Immature natural killer cell (primary cell): ENCODE results near the gene SUSD1. TPM values are rescaled to one million over a fixed set of nuclear protein-coding genes. Genes with fewer than 3 reads are reported as not detected.
A peak's percentile ranks its signal among the peaks of the same experiment; 100 is the strongest.

Source experiments
- DNase-seq, 3 donors: peaks; one replicate each; pipeline ENCODE4 v3.0.0; 2022; ENCODE audit warnings: mixed read lengths in 1 of 3
- H3K27ac Mint-ChIP-seq, 6 donors: one replicate each; pipeline ENCODE4 v1.8.0; 2020; ENCODE audit warnings: mixed read lengths in 6 of 6, mild to moderate bottlenecking in 5 of 6, inconsistent platforms in 4 of 6, moderate library complexity in 3 of 6
- H3K27me3 Mint-ChIP-seq, 3 donors: one replicate each; pipeline ENCODE4 v1.8.0; 2020 to 2021; ENCODE audit warnings: low read depth in 3 of 3, mild to moderate bottlenecking in 3 of 3, mixed read lengths in 3 of 3, moderate library complexity in 3 of 3, inconsistent platforms in 1 of 3
- H3K36me3 Mint-ChIP-seq, 3 donors: one replicate each; pipeline ENCODE4 v1.8.0; 2020; ENCODE audit warnings: mixed read lengths in 3 of 3, inconsistent platforms in 2 of 3, mild to moderate bottlenecking in 2 of 3
- H3K4me1 Mint-ChIP-seq, 2 donors: one replicate each; pipeline ENCODE4 v1.8.0; 2020; ENCODE audit warnings: inconsistent platforms in 2 of 2, mild to moderate bottlenecking in 2 of 2, mixed read lengths in 2 of 2, moderate library complexity in 1 of 2
- H3K4me3 Mint-ChIP-seq, 5 donors: one replicate each; pipeline ENCODE4 v1.8.0; 2020; ENCODE audit warnings: mild to moderate bottlenecking in 5 of 5, mixed read lengths in 5 of 5, inconsistent platforms in 3 of 5, moderate library complexity in 3 of 5
- H3K9me3 Mint-ChIP-seq, 6 donors: one replicate each; pipeline ENCODE4 v1.8.0; 2020; ENCODE audit warnings: mild to moderate bottlenecking in 6 of 6, mixed read lengths in 6 of 6, inconsistent platforms in 4 of 6, moderate library complexity in 3 of 6
- polyA plus RNA-seq, 3 donors: library from polyadenylated mRNA; unstranded; fragments of 300-500 nt; fragmentation: Illumina TruSeq; gene quantifications; one replicate each; pipeline ENCODE4 v1.2.3, GENCODE V29; 2021

SUSD1 gene
- polyA plus RNA-seq, 3 donors from 2014 or later: 32.3 to 66.8 (median 42.4) TPM

GRCh38 chr9:112168197-112168596, 6.9 kb downstream of the SUSD1 start:
- H3K4me3 Mint-ChIP-seq: peak overlapping the region in 4 of 5 donors; percentile 21 to 63 (median 48)
- H3K36me3 Mint-ChIP-seq: peaks cover 6 to 18% (median 16%) of the 10 kb centered on the region in 3 donors
- DNase-seq: no peak
- H3K27ac Mint-ChIP-seq: peak overlapping the region; percentile 51 to 87 (median 62)
- peaks cover 79 to 80% of the 10 kb centered on the region in 2 donors for H3K4me1 Mint-ChIP-seq
- H3K27me3 Mint-ChIP-seq: peaks cover 0 to 4% (median 3%) of the 10 kb centered on the region in 3 donors
- H3K9me3 Mint-ChIP-seq: no peaks in the 10 kb centered on the region

DNA sequence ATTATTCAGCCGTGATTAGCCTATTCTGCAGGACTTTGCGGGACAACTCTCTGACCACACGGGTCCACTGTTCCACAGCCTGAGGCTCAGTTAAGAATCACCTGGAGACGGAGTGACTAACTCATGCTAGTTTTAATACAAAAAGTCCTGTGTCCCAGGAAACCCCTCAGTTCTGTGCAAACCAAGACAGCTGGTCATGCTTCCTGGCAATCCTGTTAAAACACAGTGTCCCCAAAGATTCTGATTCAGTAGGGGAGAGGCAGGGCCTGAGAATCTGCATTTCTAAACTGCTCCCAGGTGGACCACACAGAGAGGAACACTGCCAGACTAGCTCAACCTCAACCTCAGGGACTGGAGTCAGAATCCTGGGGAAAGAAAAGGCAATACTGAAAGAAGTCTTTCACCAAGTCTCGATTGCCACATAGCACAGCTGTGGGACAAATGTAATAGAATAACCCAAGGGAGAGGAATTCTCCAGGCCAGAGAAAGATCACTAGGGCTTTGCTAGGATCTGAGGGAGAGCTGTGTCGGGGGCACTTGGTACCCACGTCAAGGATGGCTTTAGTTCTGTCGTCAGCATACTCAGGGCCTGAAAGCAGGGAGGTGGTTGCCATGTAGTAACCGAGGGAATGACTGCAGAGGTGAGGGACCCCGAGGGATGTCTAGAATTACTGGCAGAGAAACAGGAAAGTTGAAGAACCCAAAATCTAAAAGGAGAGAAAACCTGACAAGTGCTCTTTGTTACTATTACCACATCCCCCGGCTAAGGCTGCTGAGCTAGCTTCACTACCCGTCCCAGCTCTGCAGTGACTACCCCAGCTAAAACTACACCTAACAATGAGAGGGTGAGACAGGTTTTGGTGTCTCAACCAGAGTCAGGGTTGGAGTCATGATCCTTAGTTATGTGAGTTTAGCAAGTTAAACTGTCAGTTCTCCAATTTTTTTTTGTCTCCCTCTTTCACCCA, 8.6 kb downstream of the SUSD1 start:
- Mint-ChIP-seq H3K4me3 (peak overlapping the region in 2 of 5 donors; percentile 15 to 23), H3K27ac (peak overlapping the region in 5 of 6 donors; percentile 33 to 77 (median 60)), H3K36me3 (peaks cover 0 to 9% (median 4%) of the 10 kb centered on the region in 3 donors), H3K27me3 (peaks cover 0 to 1% (median 0%) of the 10 kb centered on the region in 3 donors), H3K4me1 (peaks cover 69 to 77% of the 10 kb centered on the region in 2 donors), H3K9me3 (no peaks in the 10 kb centered on the region)
- no peak for DNase-seq

GRCh38 chr9:112162621-112163413, 12.3 kb downstream of the SUSD1 start:
- Mint-ChIP-seq H3K27me3 (no peaks in the 10 kb centered on the region), H3K4me3 (no peak overlapping the region), H3K4me1 (peaks cover 53 to 73% of the 10 kb centered on the region in 2 donors), H3K27ac (peak overlapping the region in 2 of 6 donors; percentile 38 to 46), H3K36me3 (peaks cover 0 to 4% (median 4%) of the 10 kb centered on the region in 3 donors), H3K9me3 (no peaks in the 10 kb centered on the region)
- DNase-seq: no peak

GRCh38 chr9:112159781-112160180, 15.3 kb downstream of the SUSD1 start:
- Mint-ChIP-seq H3K27ac (peak overlapping the region in 1 of 6 donors; percentile 49), H3K36me3 (peaks cover 0 to 17% (median 14%) of the 10 kb centered on the region in 3 donors), H3K4me1 (peaks cover 34 to 61% of the 10 kb centered on the region in 2 donors), H3K9me3 (no peaks in the 10 kb centered on the region), H3K27me3 (no peaks in the 10 kb centered on the region), H3K4me3 (no peak overlapping the region)
- DNase-seq: no peak

- peak overlapping the region in 2 of 6 donors; percentile 29 to 49 for H3K27ac Mint-ChIP-seq
- peaks cover 4 to 26% (median 21%) of the 10 kb centered on the region in 3 donors for H3K36me3 Mint-ChIP-seq
- H3K27me3 Mint-ChIP-seq: peaks cover 0 to 2% (median 0%) of the 10 kb centered on the region in 3 donors
- H3K4me3 Mint-ChIP-seq: no peak overlapping the region
- H3K9me3 Mint-ChIP-seq: no peaks in the 10 kb centered on the region
- H3K4me1 Mint-ChIP-seq: peaks cover 34 to 61% of the 10 kb centered on the region in 2 donors
- no peak for DNase-seq
These were observed 16.3 kb downstream of the SUSD1 start for GRCh38 chr9:112158656-112159367.

GRCh38 chr9:112157961-112158360, 17.1 kb downstream of the SUSD1 start:
- no peaks in the 10 kb centered on the region for H3K9me3 Mint-ChIP-seq

GRCh38 chr9:112157087-112157486, 18.0 kb downstream of the SUSD1 start:
- no peak for DNase-seq
- Mint-ChIP-seq H3K36me3 (peaks cover 9 to 31% (median 21%) of the 10 kb centered on the region in 3 donors), H3K27ac (peak overlapping the region in 4 of 6 donors; percentile 1 to 34 (median 16)), H3K4me1 (peaks cover 28 to 49% of the 10 kb centered on the region in 2 donors), H3K4me3 (no peak overlapping the region), H3K27me3 (peaks cover 0 to 2% (median 0%) of the 10 kb centered on the region in 3 donors), H3K9me3 (no peaks in the 10 kb centered on the region)

More at GRCh38 chr9:112157961-112158360, 17.1 kb downstream of the SUSD1 start:
- H3K36me3 Mint-ChIP-seq: peaks cover 9 to 31% (median 21%) of the 10 kb centered on the region in 3 donors
- H3K4me1 Mint-ChIP-seq: peaks cover 34 to 58% of the 10 kb centered on the region in 2 donors
- H3K4me3 Mint-ChIP-seq: no peak overlapping the region
- H3K27me3 Mint-ChIP-seq: peaks cover 0 to 2% (median 0%) of the 10 kb centered on the region in 3 donors
- no peak for DNase-seq
- H3K27ac Mint-ChIP-seq: peak overlapping the region in 4 of 6 donors; percentile 2 to 57 (median 6)

DNA sequence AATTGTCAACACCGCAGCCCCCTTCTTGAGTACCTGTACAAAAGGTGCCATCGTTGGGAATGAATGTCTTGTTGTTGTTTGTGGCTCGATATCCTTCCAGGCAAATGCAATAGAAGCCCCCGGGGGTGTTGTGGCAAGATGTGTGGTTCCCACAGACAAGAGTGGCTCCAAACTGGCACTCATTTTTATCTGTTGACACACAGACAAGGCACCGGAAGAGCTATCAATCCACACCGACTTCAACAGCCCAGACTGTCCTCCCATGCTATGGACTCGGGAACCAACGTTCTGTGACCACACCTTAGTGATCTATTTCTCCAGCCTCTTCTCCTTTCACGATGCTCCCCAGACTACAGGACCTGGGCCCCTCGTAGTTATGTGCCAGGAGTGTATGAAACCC, 25.9 kb downstream of the SUSD1 start:
- H3K27ac Mint-ChIP-seq: peak overlapping the region in 2 of 6 donors; percentile 5 to 66
- H3K27me3 Mint-ChIP-seq: peaks cover 0 to under 1% (median 0%) of the 10 kb centered on the region in 3 donors
- no peak overlapping the region for H3K4me3 Mint-ChIP-seq
- DNase-seq: no peak
- H3K36me3 Mint-ChIP-seq: peaks cover 16 to 27% (median 23%) of the 10 kb centered on the region in 3 donors
- peaks cover 2 to 7% of the 10 kb centered on the region in 2 donors for H3K4me1 Mint-ChIP-seq
- H3K9me3 Mint-ChIP-seq: no peaks in the 10 kb centered on the region

- Mint-ChIP-seq H3K9me3 (no peaks in the 10 kb centered on the region), H3K36me3 (peaks cover 16 to 35% (median 27%) of the 10 kb centered on the region in 3 donors), H3K27ac (peak overlapping the region in 4 of 6 donors; percentile 29 to 57 (median 46)), H3K4me1 (peaks cover 2 to 7% of the 10 kb centered on the region in 2 donors), H3K4me3 (no peak overlapping the region), H3K27me3 (no peaks in the 10 kb centered on the region)
- DNase-seq: no peak
These were observed 29.2 kb downstream of the SUSD1 start for GRCh38 chr9:112145886-112146285.

DNA sequence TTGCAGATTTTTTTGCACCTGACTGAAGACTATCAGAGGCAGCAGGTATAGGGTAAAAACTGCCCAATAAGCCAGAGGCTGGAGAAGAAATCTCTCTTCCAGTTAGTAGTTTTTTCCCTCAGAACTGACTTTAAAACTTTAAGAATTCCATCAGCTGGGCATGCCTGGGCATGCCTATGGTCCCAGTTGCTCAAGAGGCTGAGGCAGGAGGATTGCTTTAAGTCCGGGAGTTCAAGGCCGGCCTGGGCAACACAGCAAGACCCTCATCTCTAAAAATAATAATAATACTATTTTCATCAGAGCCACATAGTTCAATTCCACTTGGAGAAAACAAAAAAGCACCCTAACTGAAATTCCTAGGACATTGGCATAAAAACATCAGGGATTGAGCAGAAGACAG, 30.3 kb downstream of the SUSD1 start:
- Mint-ChIP-seq H3K36me3 (peaks cover 16 to 40% (median 29%) of the 10 kb centered on the region in 3 donors), H3K27ac (peak overlapping the region in 1 of 6 donors; percentile 41), H3K27me3 (no peaks in the 10 kb centered on the region), H3K9me3 (no peaks in the 10 kb centered on the region), H3K4me3 (no peak overlapping the region), H3K4me1 (peaks cover 2 to 7% of the 10 kb centered on the region in 2 donors)
- DNase-seq: no peak

GRCh38 chr9:112142420-112142819, 32.7 kb downstream of the SUSD1 start:
- no peaks in the 10 kb centered on the region for H3K27me3 Mint-ChIP-seq
- H3K36me3 Mint-ChIP-seq: peaks cover 13 to 33% (median 22%) of the 10 kb centered on the region in 3 donors
- DNase-seq: no peak
- H3K9me3 Mint-ChIP-seq: no peaks in the 10 kb centered on the region
- peak overlapping the region in 2 of 6 donors; percentile 12 to 73 for H3K27ac Mint-ChIP-seq
- H3K4me1 Mint-ChIP-seq: no peaks in the 10 kb centered on the region
- H3K4me3 Mint-ChIP-seq: no peak overlapping the region

DNA sequence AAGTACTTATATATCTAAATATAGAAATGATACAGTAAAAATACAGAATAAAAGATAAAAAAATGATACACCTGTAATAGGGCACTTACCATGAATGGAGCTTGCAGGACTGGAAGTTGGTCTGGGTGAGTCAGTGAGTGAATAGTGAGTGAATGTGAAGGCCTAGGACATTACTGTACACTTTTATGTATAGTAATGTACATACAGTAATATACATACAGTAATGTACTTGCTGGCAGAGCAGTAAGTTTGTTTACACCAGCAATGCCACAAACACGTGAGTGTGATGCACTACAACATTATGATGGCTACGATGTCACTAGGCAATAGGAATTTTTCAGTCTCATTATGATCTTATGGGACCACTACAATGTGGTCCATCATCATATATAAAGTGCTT, 34.2 kb downstream of the SUSD1 start:
- no peak for DNase-seq
- Mint-ChIP-seq H3K36me3 (peaks cover 16 to 36% (median 24%) of the 10 kb centered on the region in 3 donors), H3K4me1 (no peaks in the 10 kb centered on the region)

GRCh38 chr9:112137066-112137465, 38.0 kb downstream of the SUSD1 start:
- H3K27me3 Mint-ChIP-seq: peaks cover 0 to 3% (median 0%) of the 10 kb centered on the region in 3 donors
- H3K27ac Mint-ChIP-seq: no peak overlapping the region

More for the DNA sequence above, 34.2 kb downstream of the SUSD1 start:
- Mint-ChIP-seq H3K27ac (peak overlapping the region in 2 of 6 donors; percentile 8 to 48), H3K4me3 (no peak overlapping the region), H3K9me3 (no peaks in the 10 kb centered on the region), H3K27me3 (no peaks in the 10 kb centered on the region)

More at GRCh38 chr9:112137066-112137465, 38.0 kb downstream of the SUSD1 start:
- Mint-ChIP-seq H3K4me3 (no peak overlapping the region), H3K4me1 (no peaks in the 10 kb centered on the region), H3K9me3 (no peaks in the 10 kb centered on the region), H3K36me3 (peaks cover 34 to 45% (median 38%) of the 10 kb centered on the region in 3 donors)
- no peak for DNase-seq
